Endodermal cell (in vitro differentiated cells): ENCODE data around the gene AMELY. TPM values are rescaled to one million over a fixed set of nuclear protein-coding genes. Genes with fewer than 3 reads are reported as not detected.

Experiments used
- DNase-seq: peaks from one replicate; pipeline ENCODE4 v3.0.0-alpha.2; 2017
- H3K27ac ChIP-seq: 2 replicates; pipeline ENCODE4 v1.5.1; 2013; ENCODE audit warnings: mild to moderate bottlenecking, low read depth, low read length, moderate library complexity
- H3K27me3 ChIP-seq: 2 replicates; pipeline ENCODE4 v1.6.1; 2013; ENCODE audit warnings: mild to moderate bottlenecking, low read length, moderate library complexity; ENCODE audit not compliant: insufficient read depth, control insufficient read depth, poor library complexity, severe bottlenecking
- H3K36me3 ChIP-seq: 2 replicates; pipeline ENCODE4 v1.7.0; 2013; ENCODE audit warnings: mild to moderate bottlenecking, low read length, moderate library complexity; ENCODE audit not compliant: control insufficient read depth, insufficient read depth
- H3K4me1 ChIP-seq: one replicate; pipeline ENCODE4 v1.7.0; 2013; ENCODE audit warnings: low read length; ENCODE audit not compliant: control insufficient read depth, insufficient read depth
- H3K4me3 ChIP-seq: 2 replicates; pipeline ENCODE4 v1.5.1; 2013; ENCODE audit warnings: mild to moderate bottlenecking, low read length, moderate library complexity
- H3K9ac ChIP-seq: 2 replicates; pipeline ENCODE4 v1.6.1; 2013; ENCODE audit warnings: mild to moderate bottlenecking, low read length, moderate library complexity; ENCODE audit not compliant: poor library complexity, severe bottlenecking; ENCODE audit errors: extremely low read depth
- H3K9me3 ChIP-seq: 2 replicates; pipeline ENCODE4 v1.6.1; 2013; ENCODE audit warnings: mild to moderate bottlenecking, low read length, moderate library complexity; ENCODE audit not compliant: control insufficient read depth
- H3K27ac Mint-ChIP-seq: 2 replicates; pipeline ENCODE4 v1.8.0; 2020; ENCODE audit warnings: mixed read lengths
- H3K27me3 Mint-ChIP-seq: 2 replicates; pipeline ENCODE4 v1.8.0; 2021; ENCODE audit warnings: mild to moderate bottlenecking, mixed read lengths; ENCODE audit not compliant: insufficient read depth
- H3K36me3 Mint-ChIP-seq: 2 replicates; pipeline ENCODE4 v1.8.0; 2020; ENCODE audit warnings: low read depth, mixed read lengths
- H3K4me1 Mint-ChIP-seq: 2 replicates; pipeline ENCODE4 v1.8.0; 2020; ENCODE audit warnings: mixed read lengths
- H3K4me3 Mint-ChIP-seq: 2 replicates; pipeline ENCODE4 v1.8.0; 2020; ENCODE audit warnings: mild to moderate bottlenecking, moderate library complexity, mixed read lengths
- H3K9me3 Mint-ChIP-seq: 2 replicates; pipeline ENCODE4 v1.8.0; 2020; ENCODE audit warnings: mild to moderate bottlenecking, mixed read lengths
- WGBS, 2 experiments: methylation state at CpG; one replicate each; pipeline versions ENCODE4 v1.1.5 to v1.1.7; 2013; ENCODE audit warnings: missing lambda C conversion rate in 2 of 2, mixed read lengths in 1 of 2; ENCODE audit not compliant: insufficient coverage in 1 of 2, insufficient read length in 1 of 2; 5-methylcytosine and 5-hydroxymethylcytosine counted together
- long read RNA-seq, 4 experiments: library from polyadenylated mRNA in 2 of 4; library from RNA in 1 of 4; library from capped mRNA in 1 of 4; stranded (forward) in 3 of 4; unstranded in 1 of 4; transcript quantifications; one replicate each; pipeline ENCODE4 v2.0.0, GENCODE V29; 2020 to 2021; ENCODE audit warnings: inconsistent platforms in 1 of 4
- polyA plus RNA-seq, 2 experiments: library from polyadenylated mRNA; stranded (reverse); fragments of 50-300 nt; gene quantifications; one replicate each; pipeline ENCODE4 v1.2.3, GENCODE V29; 2013
- total RNA-seq, 2 donors: library from RNA; stranded (reverse); fragmentation: NEBNext Ultra II Directional in 1 of 2; extraction: Animal tissue kit (Norgen Biotek cat#: 25700) in 1 of 2; gene quantifications; 2 replicates in 1 of 2; 3 replicates in 1 of 2; pipeline ENCODE4 v1.2.1, GENCODE V29; 2021
- TF ChIP-seq, protein P1 (sequence below): fragments of 200-600 bp; sonication (generic); conservative IDR thresholded peaks from 2 replicates; pipeline ENCODE4 v1.5.0; 2021; ENCODE audit warnings: antibody characterized with exemption, mild to moderate bottlenecking

AMELY gene
- not detected for total RNA-seq
- not detected for polyA plus RNA-seq (2013, experiment 1 of 2)
- polyA plus RNA-seq (2013, experiment 2 of 2): not detected
- long read RNA-seq, experiment 1, partial matches to known transcripts: 0 of 1 reads
- long read RNA-seq, experiment 1, other reads (novel, unspliced or antisense): 1 of 1 reads
- long read RNA-seq, experiment 2: 0 reads
- long read RNA-seq, experiment 3: 0 reads
- long read RNA-seq, experiment 4, partial matches to known transcripts: 0 of 1 reads
- long read RNA-seq, experiment 4, other reads (novel, unspliced or antisense): 1 of 1 reads

DNA sequence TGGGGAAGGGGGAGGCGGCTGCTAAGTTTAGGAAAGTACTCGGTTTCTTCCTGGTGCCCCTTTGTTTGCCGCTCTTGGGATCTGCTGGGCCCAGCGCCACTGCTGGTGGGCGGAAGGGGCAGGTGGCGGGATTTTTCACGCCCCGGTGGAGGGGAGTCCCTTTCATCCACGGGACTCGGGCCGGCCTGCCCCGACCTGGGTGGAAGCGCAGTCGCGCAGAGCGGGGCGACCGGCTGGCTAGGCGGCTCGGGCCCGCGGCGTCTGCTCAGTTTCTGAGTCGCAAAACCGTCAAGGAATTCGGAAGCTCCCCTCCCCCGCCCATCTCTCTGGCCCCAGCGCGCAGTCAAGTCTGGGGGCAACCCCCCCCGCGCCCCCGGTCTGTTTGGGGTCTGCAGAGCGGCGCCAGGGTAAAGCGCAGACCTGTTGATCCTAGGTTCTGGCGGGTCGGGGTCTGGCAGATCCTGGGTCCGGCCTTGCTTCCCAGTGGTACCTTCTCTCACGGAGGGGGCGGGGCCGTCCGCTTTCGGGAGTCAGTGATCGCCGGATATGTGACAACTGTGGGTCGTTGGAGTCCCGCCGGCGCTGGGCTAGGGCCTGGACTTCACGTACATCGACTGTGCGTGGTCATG is at the start of gene AMELY:
AMELY (minus strand) TSS at position 500 of the 629 bp plus-strand sequence. CDS start 39,144 bp downstream, outside the sequence.
- no peaks in the 10 kb centered on the region for H3K27me3 Mint-ChIP-seq
- H3K4me3 ChIP-seq: peak within 1 kb of the TSS; percentile 92
- no peaks in the 10 kb centered on the region for H3K4me1 ChIP-seq
- H3K9me3 ChIP-seq: no peaks in the 10 kb centered on the region
- H3K9ac ChIP-seq: peak within 1 kb of the TSS; percentile 70
- WGBS, 2 experiments: 0% methylated on average over 51 of the region's 52 CpGs; no CpG with 5 or more reads in 1 of the 2 experiments
- H3K27me3 ChIP-seq: no peaks in the 10 kb centered on the region
- H3K4me1 Mint-ChIP-seq: no peaks in the 10 kb centered on the region
- H3K27ac Mint-ChIP-seq: no peak within 1 kb of the TSS
- no peaks in the 10 kb centered on the region for H3K9me3 Mint-ChIP-seq
- no peaks in the 10 kb centered on the region for H3K36me3 Mint-ChIP-seq
- no peak for DNase-seq
- peaks cover 38% of the 10 kb centered on the region for H3K36me3 ChIP-seq
- peak within 1 kb of the TSS; percentile 17 for H3K27ac ChIP-seq
- TF ChIP-seq, protein P1, sequence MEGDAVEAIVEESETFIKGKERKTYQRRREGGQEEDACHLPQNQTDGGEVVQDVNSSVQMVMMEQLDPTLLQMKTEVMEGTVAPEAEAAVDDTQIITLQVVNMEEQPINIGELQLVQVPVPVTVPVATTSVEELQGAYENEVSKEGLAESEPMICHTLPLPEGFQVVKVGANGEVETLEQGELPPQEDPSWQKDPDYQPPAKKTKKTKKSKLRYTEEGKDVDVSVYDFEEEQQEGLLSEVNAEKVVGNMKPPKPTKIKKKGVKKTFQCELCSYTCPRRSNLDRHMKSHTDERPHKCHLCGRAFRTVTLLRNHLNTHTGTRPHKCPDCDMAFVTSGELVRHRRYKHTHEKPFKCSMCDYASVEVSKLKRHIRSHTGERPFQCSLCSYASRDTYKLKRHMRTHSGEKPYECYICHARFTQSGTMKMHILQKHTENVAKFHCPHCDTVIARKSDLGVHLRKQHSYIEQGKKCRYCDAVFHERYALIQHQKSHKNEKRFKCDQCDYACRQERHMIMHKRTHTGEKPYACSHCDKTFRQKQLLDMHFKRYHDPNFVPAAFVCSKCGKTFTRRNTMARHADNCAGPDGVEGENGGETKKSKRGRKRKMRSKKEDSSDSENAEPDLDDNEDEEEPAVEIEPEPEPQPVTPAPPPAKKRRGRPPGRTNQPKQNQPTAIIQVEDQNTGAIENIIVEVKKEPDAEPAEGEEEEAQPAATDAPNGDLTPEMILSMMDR: no peak
- no peak within 1 kb of the TSS for H3K4me3 Mint-ChIP-seq

DNA sequence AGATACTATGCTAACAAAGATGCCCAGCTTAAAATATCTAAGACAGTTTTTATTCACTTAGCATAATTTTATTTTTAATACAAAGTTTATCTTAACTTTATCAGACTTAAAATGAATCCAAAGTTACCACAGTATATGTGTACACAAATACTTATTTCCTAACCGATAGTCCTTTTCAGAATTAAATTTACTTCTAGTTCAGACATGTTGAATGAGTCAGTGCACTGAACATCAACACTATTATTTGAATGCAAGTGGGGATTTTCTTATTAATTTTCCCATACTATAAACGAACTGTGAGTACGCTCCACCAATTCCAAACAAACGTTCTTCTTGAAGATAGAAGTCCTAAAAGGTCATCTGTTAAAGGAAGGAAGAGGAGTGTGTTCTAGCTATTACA is 38.4 kb upstream of the AMELY start:
- no peaks in the 10 kb centered on the region for H3K27me3 Mint-ChIP-seq
- H3K36me3 ChIP-seq: peaks cover 4% of the 10 kb centered on the region
- H3K27me3 ChIP-seq: no peaks in the 10 kb centered on the region
- no peak overlapping the region for H3K27ac Mint-ChIP-seq
- no peak for DNase-seq
- no peaks in the 10 kb centered on the region for H3K36me3 Mint-ChIP-seq
- no peaks in the 10 kb centered on the region for H3K4me1 ChIP-seq
- H3K9ac ChIP-seq: no peak overlapping the region
- 90% methylated on average over 2 of the region's 4 CpGs; no CpG with 5 or more reads in 1 of the 2 experiments for WGBS, 2 experiments
- no peaks in the 10 kb centered on the region for H3K4me1 Mint-ChIP-seq
- no peaks in the 10 kb centered on the region for H3K9me3 ChIP-seq
- H3K9me3 Mint-ChIP-seq: no peaks in the 10 kb centered on the region
- no peak overlapping the region for H3K27ac ChIP-seq
- TF ChIP-seq, protein P1: no peak
- no peak overlapping the region for H3K4me3 ChIP-seq
- H3K4me3 Mint-ChIP-seq: no peak overlapping the region

GRCh38 chrY:6948378-6948777 is 36.8 kb upstream of the AMELY start:
- peaks cover 4% of the 10 kb centered on the region for H3K36me3 ChIP-seq
- no peaks in the 10 kb centered on the region for H3K27me3 ChIP-seq
- H3K36me3 Mint-ChIP-seq: no peaks in the 10 kb centered on the region
- H3K9me3 Mint-ChIP-seq: no peaks in the 10 kb centered on the region
- no peaks in the 10 kb centered on the region for H3K27me3 Mint-ChIP-seq
- no peak overlapping the region for H3K27ac Mint-ChIP-seq
- TF ChIP-seq, protein P1: no peak
- no peak overlapping the region for H3K27ac ChIP-seq
- H3K4me1 Mint-ChIP-seq: no peaks in the 10 kb centered on the region
- DNase-seq: no peak
- WGBS, 2 experiments: 88 to 96% methylated on average over 5 to 12 of the region's 13 CpGs
- no peaks in the 10 kb centered on the region for H3K4me1 ChIP-seq
- no peaks in the 10 kb centered on the region for H3K9me3 ChIP-seq
- no peak overlapping the region for H3K9ac ChIP-seq
- H3K4me3 ChIP-seq: no peak overlapping the region
- H3K4me3 Mint-ChIP-seq: no peak overlapping the region
